ENCODE data around the gene RALY. TPM values are rescaled to one million over a fixed set of nuclear protein-coding genes. Genes with fewer than 3 reads are reported as not detected.

The RALY gene
- total RNA-seq, 1 experiment from 2014 or later: 275 TPM

GRCh38 chr20:33964441-33964840 lies 29.3 kb upstream of the RALY start:
- DNase-seq: no peak
- H3K27me3 Mint-ChIP-seq (ENCODE audit: unreplicated experiment): no peaks in the 10 kb centered on the region
- no peak overlapping the region for H3K27ac Mint-ChIP-seq (ENCODE audit: unreplicated experiment)
- BruUV-seq (replicated peaks): no TSS peak
- H3K4me3 Mint-ChIP-seq (ENCODE audit: low read depth, unreplicated experiment): no peak overlapping the region
- H3K9me3 Mint-ChIP-seq (ENCODE audit: low read depth, unreplicated experiment): no peaks in the 10 kb centered on the region
- intact Hi-C loops (cut with micrococcal nuclease; ENCODE audit: unreplicated experiment): no loop called here
- CTCF ChIA-PET: no interaction called here
- H3K36me3 Mint-ChIP-seq (ENCODE audit: insufficient read depth, unreplicated experiment): no peaks in the 10 kb centered on the region
- no peaks in the 10 kb centered on the region for H3K4me1 Mint-ChIP-seq (ENCODE audit: low read depth, unreplicated experiment)
- TF ChIP-seq CTCF (IDR thresholded peaks at IDR 0.05; ENCODE audit: unreplicated experiment): no peak

GRCh38 chr20:33967126-33967525 lies 26.6 kb upstream of the RALY start:
- Mint-ChIP-seq H3K4me3 (ENCODE audit: low read depth, unreplicated experiment) (no peak overlapping the region), H3K36me3 (ENCODE audit: insufficient read depth, unreplicated experiment) (no peaks in the 10 kb centered on the region), H3K9me3 (ENCODE audit: low read depth, unreplicated experiment) (no peaks in the 10 kb centered on the region), H3K27ac (ENCODE audit: unreplicated experiment) (no peak overlapping the region), H3K27me3 (ENCODE audit: unreplicated experiment) (no peaks in the 10 kb centered on the region), H3K4me1 (ENCODE audit: low read depth, unreplicated experiment) (no peaks in the 10 kb centered on the region)
- TF ChIP-seq CTCF (IDR thresholded peaks at IDR 0.05; ENCODE audit: unreplicated experiment): no peak
- CTCF ChIA-PET: interaction anchor here (0.6 kb wide), 1 partner anchor 27 kb away, joined by 7 read pairs; the partner anchor contains the start of gene RALY
- no peak for DNase-seq
- intact Hi-C loops (cut with micrococcal nuclease; ENCODE audit: unreplicated experiment): no loop called here
- BruUV-seq (replicated peaks): no TSS peak

- Mint-ChIP-seq H3K4me1 (ENCODE audit: low read depth, unreplicated experiment) (no peaks in the 10 kb centered on the region), H3K27ac (ENCODE audit: unreplicated experiment) (no peak overlapping the region), H3K4me3 (ENCODE audit: low read depth, unreplicated experiment) (no peak overlapping the region), H3K36me3 (ENCODE audit: insufficient read depth, unreplicated experiment) (no peaks in the 10 kb centered on the region), H3K9me3 (ENCODE audit: low read depth, unreplicated experiment) (peaks cover 3% of the 10 kb centered on the region), H3K27me3 (ENCODE audit: unreplicated experiment) (no peaks in the 10 kb centered on the region)
- DNase-seq: no peak
- TF ChIP-seq CTCF (IDR thresholded peaks at IDR 0.05; ENCODE audit: unreplicated experiment): no peak
- CTCF ChIA-PET: no interaction called here
- no TSS peak for BruUV-seq (replicated peaks)
- intact Hi-C loops (cut with micrococcal nuclease; ENCODE audit: unreplicated experiment): no loop called here
Measured at GRCh38 chr20:33969563-33969962, 24.1 kb upstream of the RALY start.

- Mint-ChIP-seq H3K9me3 (ENCODE audit: low read depth, unreplicated experiment) (peaks cover 3% of the 10 kb centered on the region), H3K27me3 (ENCODE audit: unreplicated experiment) (no peaks in the 10 kb centered on the region), H3K4me1 (ENCODE audit: low read depth, unreplicated experiment) (no peaks in the 10 kb centered on the region), H3K27ac (ENCODE audit: unreplicated experiment) (no peak overlapping the region), H3K4me3 (ENCODE audit: low read depth, unreplicated experiment) (no peak overlapping the region), H3K36me3 (ENCODE audit: insufficient read depth, unreplicated experiment) (no peaks in the 10 kb centered on the region)
- intact Hi-C loops (cut with micrococcal nuclease; ENCODE audit: unreplicated experiment): no loop called here
- BruUV-seq (replicated peaks): no TSS peak
- TF ChIP-seq CTCF (IDR thresholded peaks at IDR 0.05; ENCODE audit: unreplicated experiment): no peak
- no peak for DNase-seq
- CTCF ChIA-PET: no interaction called here
Measured at GRCh38 chr20:33970229-33970628, 23.5 kb upstream of the RALY start.

All from Calu3 (cell line).